GM20000 (cell line): ENCODE measurements around the gene RANBP1.

Experiments
- DNase-seq: peaks from one replicate; pipeline ENCODE4 v3.0.0; 2012; ENCODE audit warnings: low spot score
- TF ChIP-seq, protein P1 (sequence below): IDR thresholded peaks from 2 replicates; pipeline ENCODE4 v1.5.1; 2012; ENCODE audit warnings: mild to moderate bottlenecking, control low read depth; ENCODE audit errors: extremely low read depth, missing control alignments

RANBP1 gene

DNA sequence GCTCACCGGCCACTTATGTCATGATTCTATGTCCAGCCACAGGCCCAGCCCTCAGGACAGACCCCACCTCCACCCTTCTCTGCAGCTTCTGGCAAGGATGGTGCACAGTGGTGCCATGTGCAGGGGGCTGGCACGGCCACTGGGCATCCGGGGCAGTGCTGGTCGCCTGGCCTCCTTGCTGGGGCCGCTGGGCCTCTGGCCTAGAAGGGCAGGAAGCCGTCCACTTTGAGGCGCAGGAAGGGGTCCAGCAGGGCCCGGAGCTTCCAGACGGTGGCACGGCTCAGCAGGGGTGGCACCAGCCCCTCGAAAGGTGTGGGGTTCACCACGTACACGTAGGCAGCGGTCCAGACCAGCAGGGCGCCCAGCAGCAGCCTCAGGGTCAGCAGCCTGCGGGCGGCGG lies 32.5 kb downstream of the RANBP1 start:
- no peak for DNase-seq
- TF ChIP-seq, protein P1, sequence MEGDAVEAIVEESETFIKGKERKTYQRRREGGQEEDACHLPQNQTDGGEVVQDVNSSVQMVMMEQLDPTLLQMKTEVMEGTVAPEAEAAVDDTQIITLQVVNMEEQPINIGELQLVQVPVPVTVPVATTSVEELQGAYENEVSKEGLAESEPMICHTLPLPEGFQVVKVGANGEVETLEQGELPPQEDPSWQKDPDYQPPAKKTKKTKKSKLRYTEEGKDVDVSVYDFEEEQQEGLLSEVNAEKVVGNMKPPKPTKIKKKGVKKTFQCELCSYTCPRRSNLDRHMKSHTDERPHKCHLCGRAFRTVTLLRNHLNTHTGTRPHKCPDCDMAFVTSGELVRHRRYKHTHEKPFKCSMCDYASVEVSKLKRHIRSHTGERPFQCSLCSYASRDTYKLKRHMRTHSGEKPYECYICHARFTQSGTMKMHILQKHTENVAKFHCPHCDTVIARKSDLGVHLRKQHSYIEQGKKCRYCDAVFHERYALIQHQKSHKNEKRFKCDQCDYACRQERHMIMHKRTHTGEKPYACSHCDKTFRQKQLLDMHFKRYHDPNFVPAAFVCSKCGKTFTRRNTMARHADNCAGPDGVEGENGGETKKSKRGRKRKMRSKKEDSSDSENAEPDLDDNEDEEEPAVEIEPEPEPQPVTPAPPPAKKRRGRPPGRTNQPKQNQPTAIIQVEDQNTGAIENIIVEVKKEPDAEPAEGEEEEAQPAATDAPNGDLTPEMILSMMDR: no peak

DNA sequence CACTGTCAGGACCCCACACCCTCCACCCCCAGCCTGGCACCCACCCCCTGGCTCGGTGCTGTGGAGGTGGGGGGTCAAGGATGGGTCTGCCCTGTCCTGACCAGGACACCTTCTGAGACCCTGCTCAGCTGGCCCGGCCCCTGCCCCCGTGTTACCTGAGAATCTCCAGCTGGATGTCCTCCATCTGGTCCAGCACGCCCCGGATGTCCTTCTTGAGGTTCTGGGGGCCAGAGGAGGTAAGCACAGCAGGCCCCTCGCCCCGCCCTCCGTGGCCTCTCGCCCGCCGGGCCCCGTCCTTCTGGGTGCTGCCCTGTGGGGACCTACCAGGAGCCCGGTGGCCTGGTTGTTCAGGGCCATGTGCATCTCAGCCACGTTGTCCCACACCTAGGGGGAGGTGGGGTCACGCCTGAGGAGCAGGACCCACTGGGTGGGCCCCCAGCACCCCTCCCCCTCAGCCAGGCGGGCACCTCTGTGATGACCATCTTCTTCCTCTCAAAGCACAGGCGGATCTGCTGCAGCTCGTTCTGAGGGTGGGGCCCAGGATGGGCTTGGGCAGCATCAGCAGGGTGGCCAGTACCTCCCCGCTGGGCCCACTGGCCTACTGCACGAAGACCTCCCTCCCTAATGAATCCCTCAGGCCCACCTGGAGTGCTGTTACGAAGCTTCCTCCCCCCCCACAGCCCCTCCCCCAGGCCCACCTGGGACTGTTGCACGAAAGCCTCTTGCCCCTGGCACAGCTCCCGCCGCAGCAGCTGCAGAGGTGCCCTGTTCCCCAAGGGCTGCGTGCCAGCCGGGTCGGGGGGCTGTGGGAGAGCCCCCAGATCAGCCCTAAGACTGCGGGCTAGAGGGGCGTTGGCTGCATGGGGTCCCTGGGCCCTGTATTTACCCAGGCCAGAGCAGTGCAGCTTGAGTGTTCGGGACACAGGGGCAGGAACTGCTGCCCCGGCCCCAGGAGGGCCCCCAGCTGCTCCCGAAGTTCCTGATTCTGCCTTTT lies 33.6 kb downstream of the RANBP1 start:
- DNase-seq: no peak
- TF ChIP-seq, protein P1: no peak

DNA sequence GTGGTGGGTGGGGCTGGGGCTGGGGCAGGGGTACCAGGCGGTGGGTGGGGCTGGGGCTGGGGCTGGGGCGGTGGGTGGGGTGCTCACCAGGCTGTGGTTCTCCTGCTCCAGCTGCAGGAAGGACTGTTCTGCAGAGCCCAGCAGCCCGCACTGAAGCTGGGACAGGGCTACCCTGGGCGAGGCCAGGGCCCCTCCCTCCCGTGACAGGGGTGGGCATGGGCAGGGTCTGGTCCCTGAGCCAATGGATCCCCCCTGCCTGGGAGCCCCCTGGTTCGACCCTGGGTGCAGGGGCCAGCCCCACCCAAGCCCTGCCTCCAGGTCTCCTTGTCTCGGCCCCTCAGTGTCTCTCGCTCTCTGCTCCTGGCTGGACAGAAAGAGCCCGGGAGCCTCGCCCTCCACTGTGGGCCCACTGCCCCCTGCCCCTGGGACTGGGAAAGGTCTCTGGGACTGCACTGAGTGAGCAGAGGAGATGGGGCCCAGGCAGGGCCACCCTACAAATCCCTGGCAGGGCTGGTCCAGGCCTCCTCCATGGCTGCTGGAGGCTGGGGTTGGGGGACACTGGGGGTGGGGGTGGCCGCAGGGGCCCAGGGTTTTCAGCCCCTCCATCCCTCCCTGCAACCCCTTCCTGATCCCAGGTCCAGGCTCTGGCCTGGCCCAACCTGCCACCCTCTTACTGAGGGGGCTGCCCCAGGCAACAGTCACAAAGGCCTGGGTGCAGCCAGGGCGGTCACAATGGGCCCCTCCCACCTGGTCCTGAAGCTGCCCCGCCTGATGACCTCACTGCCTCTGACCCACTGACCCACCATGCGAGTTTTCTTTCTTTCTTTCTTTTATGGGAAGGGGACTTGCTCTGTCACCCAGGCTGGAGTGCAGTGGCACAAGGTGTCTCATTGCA lies 34.7 kb downstream of the RANBP1 start, which contains the start of gene CCDC188:
Gene CCDC188, minus strand, starts transcription at position 675 of the 895 bp plus-strand sequence. Its CDS starts 69 bp downstream, at position 606.
- no peak for DNase-seq
- TF ChIP-seq, protein P1: no peak

DNA sequence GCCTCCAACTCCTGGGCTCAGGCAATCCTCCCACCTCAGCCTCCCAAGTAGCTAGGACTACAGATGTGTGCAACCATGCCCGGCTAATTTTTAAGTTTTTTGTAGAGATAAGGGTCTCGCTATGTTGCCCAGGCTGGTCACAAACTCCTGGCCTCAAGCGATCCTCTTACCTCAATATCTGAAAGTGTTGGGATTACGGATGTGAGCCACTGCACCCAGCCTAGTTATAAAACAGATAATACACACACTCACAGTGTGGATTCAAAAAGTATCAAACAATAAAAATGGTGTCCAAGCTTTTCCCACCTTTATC lies 35.3 kb downstream of the RANBP1 start:
- DNase-seq: no peak
- TF ChIP-seq, protein P1: no peak

DNA sequence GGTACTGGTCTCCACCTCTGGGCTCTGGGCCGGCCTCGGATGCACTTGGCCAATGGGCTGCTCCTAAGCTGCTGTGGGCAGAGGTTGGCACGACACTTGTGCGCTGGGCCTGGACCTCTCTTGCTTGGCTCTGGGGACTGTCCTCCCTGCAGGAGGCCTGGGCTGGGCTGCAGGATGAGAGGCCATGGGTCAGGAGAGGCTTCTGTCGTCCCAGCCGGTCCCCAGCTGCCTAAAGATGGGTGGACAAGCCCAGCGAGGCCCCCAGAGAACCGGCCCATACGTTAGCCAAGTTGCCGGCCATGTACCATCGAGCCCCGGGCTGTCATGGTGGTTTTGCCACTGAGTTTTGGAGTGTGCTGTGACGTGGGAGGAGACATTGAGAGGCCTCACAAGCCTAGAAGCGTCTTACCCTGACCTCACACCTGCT lies 36.6 kb downstream of the RANBP1 start:
- TF ChIP-seq, protein P1: no peak
- no peak for DNase-seq

DNA sequence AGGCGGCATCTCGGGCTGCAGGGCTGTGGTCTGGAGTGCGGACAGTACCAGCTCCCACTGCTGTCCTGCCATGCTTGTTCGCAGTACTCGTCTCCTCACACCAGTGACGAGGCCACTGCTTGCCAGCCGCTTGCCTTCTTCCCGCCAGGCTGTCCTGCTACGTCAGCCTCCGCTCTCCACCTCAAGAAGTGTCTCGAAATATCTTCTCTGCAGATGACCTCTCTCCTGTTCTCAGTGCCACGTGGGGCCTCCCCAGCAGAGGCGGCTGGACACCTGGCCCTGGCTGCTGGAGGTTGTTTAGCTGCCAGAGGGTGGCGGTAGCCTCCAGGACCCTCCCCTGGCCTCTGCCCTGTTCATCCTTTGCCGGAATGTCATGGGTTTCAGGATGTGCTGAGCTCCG lies 38.0 kb downstream of the RANBP1 start:
- no peak for DNase-seq
- TF ChIP-seq, protein P1: no peak
